Renal cortex interstitium (tissue), 11 donors: ENCODE measurements around the gene C1QTNF4. TPM values are rescaled to one million over a fixed set of nuclear protein-coding genes. Genes with fewer than 3 reads are reported as not detected.
"Not testable (repeated sequence)": the region's sequence is repeated elsewhere in the genome, so short reads cannot be mapped to it uniquely, and the experiment has no call there.

Source experiments
- DNase-seq, 11 donors: peaks; one replicate each; pipeline ENCODE4 v3.0.0-alpha.2; 2013; ENCODE audit warnings: low read depth in 9 of 11, low spot score in 4 of 11; ENCODE audit errors: extremely low read depth in 1 of 11
- polyA plus RNA-seq, 3 donors: library from polyadenylated mRNA; unstranded; fragments of 120-200 nt; gene quantifications; one replicate each; pipeline ENCODE4 v1.2.1, GENCODE V29; 2013; ENCODE audit not compliant: insufficient read length in 3 of 3

C1QTNF4 gene
- polyA plus RNA-seq, 3 donors = 6.1 to 14.2 (median 8.2) TPM

DNA sequence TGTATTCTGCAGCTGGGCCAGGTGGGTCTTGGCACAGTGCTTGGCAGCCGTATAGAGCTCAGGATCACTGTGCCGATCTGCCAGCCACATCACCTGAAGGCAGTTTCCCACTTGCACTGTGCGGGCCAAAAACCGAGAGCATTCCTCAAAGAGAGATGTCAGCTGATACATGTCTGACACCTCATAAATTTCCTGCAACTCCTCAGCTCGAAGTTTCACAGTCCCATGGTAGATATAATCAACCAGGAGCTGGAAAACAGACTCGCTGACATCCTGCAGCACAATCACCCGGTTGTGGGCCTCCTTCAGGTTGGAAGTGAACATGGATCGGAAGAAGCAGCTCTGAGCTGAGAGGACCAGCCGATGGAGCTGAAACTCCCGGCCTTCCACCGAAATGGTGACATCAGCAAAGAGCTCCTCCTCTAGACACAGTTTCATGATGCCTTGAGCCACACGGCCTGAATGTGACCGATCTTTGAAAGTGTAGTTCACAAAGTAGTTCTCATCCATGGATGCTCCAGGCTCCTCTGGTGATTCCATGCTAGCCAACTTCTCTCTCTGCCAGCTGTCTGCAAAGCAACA lies 16.7 kb downstream of the C1QTNF4 start:
- DNase-seq = no peak

DNA sequence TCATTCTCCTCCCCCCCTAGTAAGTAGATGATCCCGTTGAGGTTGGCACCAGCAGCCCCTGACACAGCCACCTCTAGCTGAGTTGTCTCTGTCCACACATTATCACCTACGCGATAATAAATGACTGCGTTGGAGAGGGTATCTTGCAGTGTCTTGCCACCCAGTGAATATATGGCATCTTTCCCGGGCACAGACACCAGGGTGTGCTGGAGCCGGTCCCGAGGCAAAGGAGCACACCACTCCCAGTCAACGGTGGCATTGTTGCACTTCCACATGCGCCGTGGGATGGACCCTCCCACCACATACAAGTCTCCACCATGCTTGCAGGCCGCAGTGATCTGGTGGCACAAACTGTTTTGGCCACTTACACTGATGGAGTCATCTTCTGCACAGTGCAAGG lies 20.9 kb downstream of the C1QTNF4 start:
- DNase-seq = no peak

DNA sequence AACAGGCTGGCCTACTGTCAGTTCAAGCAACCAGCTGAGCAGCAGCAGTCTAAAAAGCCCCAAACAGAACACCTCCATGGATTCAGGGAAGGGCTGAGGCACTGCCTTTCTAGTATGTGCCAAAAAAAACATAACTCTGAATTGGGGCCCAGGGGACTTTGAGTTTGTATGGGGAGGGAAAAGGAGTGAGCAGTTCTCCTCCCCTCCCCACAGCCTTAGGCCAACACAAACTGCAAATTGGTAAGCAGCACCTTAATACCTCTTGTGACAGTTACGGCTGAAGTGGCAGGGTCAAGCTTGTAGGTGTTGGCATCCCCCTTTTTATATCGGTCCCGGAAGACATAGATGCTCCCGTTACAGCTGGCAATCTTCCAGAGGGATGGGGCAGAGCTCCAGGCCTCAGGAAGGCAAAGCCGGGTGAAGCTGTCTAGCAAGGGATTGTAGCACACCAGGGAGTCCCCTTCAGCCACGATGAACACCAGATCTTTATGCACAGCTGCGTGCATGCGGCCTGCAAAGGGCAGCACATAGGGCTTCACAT lies 21.4 kb downstream of the C1QTNF4 start:
- no peak for DNase-seq

DNA sequence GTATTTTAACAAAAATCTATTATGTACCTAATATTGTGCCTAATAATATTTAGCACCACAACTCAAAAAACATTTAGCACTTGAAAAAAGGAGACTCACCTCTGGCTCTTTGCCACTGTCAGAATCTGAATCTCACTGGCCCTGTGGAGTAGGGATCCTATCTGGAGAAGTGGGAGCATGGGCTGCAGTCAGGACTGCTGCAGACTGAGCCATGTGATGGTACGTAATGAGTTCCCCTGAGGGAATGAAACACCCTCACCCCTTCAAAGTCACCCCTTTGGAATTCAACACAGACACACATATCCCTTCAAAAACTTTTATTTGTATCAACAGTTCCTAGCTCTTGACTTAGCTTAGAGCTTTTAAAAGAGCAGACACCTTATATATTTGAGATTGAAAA lies 22.3 kb downstream of the C1QTNF4 start:
- no peak for DNase-seq

DNA sequence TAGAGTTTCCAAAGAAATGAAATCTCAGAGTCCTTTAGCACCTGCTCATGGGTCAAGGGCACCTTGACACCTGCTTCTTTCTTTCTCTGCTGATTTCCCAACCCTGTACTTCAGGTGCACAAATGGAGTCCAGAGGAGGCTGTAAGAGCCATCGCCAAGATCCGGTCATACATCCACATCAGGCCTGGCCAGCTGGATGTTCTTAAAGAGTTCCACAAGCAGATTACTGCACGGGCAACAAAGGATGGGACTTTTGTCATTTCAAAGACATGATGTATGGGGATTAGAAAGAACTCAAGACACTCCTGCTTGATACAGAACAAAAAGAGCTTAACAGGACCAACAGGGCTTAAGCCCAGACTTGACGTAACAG lies 22.9 kb downstream of the C1QTNF4 start:
- no peak for DNase-seq

DNA sequence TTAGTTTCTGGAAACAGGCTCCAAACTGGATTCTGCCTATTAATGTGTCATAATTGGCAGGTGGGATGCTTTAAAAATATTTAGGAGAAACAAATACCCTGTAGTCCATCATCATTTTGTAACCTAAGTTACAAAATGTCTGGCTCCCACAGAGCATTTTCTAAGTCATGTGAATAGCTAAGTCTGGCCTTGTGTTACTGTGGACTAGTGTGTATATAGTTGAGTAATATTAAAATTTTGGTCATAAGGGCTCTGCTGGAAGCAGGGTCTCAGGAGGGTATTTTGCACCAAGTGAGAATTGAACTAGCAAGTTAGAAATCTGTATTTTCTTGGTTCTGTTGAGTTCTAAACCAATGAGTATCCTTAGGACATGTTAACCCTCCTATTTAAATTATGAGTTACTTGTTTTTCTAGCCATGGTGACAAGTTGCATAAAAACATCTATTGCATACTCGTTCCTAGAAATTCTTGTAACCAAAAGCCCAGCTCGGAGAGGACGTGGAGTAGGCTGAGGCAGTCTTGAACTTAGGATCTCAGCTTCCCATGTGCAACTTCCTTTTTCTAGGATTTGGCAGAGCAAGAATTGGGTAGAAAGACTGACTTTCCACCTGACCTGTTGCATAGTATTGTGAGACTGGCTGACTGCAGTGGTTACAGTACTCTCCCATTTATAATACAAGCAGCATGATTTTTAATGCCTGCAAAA lies 23.4 kb downstream of the C1QTNF4 start:
- no peak for DNase-seq

DNA sequence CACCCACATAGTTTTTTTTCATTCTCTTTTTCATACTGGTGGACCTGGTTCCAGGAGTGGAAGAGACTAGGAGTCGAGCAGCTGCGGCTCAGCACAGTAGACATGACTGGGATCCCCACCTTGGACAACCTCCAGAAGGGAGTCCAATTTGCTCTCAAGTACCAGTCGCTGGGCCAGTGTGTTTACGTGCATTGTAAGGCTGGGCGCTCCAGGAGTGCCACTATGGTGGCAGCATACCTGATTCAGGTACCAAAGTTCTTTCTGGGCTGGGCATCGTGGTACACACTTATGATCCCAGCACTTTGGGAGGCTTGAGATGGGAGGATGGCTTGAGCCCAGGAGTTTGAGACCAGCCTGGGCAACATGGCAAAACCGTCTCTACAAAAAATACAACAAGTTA lies 24.6 kb downstream of the C1QTNF4 start:
- DNase-seq = no peak

DNA sequence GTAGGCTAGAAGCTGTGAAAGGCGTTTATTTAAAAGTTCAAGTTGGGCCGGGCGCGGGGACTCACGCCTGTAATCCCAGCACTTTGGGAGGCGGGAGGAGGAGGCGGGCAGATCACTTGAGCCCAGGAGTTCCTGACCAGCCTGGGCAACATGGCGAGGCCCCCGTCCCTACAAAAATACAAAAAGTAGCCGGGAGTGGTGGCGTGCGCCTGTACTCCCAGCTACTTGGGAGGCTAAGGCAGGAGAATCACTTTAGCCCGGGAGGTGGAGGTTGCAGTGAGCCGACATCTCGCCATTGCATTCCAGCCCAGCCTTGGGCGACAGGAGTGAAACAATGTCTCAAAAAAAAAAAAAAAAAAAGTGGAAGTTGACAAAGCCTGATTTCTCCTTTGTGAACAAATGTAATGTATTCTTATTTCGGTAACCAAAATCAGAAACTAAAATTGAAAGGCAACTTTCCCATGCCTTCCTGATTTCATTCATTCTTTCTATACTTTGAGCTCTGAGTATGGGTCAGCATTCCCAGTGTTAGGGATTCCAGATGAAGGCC lies 28.0 kb downstream of the C1QTNF4 start:
- no peak for DNase-seq

DNA sequence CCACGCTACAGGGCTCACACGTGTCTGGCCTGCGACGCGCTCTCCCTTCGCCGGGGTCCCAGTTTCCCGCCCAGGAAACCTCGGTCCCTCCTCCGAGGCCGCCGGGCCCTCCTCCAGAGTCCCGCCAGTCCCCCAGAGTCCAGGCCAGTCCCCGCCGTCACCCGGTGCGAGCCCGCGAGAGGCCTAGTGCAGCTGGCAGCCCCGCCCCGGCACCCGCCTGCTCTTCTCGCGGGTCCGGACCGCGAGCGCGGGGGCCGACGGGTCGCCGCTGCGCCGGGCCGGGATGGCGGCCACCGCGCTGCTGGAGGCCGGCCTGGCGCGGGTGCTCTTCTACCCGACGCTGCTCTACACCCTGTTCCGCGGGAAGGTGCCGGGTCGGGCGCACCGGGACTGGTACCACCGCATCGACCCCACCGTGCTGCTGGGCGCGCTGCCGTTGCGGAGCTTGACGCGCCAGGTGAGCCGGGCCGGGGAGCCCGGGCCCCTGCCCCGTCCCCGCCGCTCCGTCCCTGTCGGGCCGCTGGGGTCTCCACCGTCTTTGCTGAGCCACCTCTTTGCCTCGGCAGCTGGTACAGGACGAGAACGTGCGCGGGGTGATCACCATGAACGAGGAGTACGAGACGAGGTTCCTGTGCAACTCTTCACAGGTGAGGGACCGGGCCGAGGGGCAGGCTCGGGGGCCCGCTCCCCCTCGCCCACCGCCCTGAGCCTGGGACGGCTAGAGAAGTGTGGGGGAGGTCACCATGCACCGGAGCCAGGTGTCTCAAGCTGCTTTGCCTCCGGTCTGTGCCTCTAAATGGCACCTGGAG lies 28.7 kb downstream of the C1QTNF4 start, which contains the start of gene PTPMT1:
TSS of gene PTPMT1 (plus strand) at position 260 of the 809 bp plus-strand sequence. CDS start at position 284, 24 bp downstream.
- DNase-seq = peak in 7 of 11 donors; percentile 59 to 67 (median 62)

DNA sequence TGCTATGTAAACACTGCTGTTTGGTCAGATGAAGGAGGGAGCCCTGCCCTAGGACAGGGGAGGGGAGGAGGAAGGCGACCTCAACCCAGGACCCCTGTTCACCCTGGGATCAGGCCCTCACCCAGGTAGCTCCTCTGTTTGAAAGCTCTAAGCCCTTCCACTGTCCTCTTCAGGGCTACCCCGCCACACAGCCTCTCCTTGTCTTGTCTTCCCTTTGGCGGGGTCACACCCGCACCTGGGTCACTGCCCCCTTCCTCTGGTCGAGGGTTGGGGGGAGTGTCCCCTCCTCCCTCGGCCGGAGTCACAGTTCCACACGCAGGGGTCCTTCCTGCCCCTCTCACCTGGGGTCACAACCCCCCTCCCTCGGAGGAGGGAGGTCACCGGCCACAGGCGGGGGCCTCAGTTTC lies 29.3 kb downstream of the C1QTNF4 start:
- DNase-seq = no peak

DNA sequence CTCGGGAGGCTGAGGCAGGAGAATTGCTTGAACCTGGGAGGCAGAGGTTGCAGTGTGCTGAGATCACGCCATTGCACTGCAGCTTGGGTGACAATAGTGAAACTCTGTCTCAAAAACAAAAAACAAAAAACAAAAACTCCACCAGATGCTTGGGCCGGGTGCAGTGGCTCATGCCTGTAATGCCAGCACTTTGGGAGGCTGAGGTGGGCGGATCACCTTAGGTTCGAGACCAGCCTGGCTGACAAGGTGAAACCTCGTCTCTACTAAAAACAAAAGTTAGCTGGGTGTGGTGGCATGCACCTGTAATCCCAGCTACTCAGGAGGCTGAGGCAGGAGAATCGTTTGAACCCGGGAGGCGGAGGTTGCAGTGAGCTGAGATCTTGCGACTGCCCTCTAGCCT lies 29.8 kb downstream of the C1QTNF4 start:
- not testable (repeated sequence) for DNase-seq

DNA sequence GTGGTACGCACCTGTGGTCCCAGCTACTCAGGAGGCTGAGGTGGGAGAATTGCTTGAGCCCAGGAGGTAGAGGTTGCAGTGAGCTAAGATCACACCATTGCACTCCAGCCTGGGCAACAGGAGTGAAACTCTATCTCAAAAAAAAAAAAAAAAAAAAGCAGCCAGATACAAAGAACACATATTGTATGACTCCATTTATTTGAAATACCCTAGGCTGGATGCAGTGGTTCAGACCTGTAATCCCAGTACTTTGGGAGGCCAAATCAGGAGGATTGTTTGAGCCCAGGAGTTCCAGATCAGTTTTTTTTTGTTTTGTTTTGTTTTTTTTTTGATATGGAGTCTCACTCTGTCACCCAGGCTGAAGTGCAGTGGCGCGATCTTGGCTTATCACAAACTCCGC lies 31.8 kb downstream of the C1QTNF4 start:
- not testable (repeated sequence) for DNase-seq

DNA sequence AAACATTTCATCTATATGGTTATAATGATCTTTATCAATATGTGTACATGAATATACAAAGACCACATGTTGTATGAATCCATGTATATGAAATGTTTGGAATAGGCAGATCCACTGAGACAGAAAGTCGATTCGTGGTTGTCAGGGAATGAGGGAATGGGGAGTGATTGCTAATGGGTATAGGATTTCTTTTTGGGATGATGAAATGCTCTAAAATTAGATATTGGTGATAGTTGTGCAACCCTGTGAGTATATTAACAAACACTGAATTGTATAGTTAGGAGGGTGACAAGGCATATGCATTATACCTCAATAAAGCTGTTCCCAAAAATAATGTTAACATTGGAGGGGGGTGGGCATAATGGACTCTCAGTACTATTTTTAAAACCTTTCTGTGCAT lies 33.8 kb downstream of the C1QTNF4 start:
- no peak for DNase-seq

DNA sequence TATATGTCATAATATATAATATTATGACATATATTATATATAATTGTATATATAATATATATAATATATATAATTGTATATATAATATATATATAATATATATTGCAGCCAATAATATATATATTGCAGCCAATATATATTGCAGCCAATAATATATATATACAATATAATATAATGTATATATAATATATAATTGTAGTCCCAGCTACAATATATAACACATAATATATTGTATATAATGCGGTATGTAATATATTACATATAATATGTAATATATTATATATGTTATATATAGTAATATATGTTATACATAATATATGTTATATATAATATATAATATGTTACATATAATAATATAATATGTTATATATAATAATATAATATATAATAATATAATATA lies 35.5 kb downstream of the C1QTNF4 start:
- no peak for DNase-seq

DNA sequence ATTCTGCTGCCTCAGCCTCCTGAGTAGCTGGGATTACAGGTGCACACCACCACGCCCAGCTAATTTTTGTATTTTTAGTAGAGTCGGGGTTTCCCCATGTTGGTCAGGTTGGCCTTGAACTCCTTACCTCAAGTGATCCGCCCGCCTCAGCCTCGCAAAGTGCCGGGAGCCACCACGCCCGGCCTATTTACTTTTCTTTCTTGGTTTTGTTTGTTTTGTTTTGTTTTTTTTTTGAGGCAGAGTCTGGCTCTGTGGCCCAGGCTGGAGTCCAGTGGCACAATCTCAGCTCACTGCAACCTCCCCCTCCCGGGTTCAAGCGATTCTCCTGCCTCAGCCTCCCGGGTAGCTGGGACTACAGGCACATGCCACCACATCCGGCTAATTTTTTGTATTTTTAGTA lies 37.2 kb downstream of the C1QTNF4 start:
- not testable (repeated sequence) for DNase-seq

DNA sequence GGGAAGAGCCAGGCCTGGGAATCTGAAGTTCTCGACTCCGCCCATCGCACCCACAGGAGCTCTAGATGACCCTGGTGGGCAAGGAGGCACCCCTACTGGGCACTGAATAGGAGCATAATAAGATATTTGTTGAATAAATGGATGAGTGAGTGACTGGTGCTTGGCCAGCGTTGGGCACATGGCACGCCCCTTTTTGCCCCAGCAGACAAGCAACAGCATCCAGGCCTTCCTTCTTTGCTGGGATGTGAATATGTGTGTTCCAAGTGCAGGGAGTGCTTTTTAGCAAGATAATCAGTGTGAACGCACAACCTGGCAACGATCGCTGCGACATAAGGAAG lies 40.8 kb downstream of the C1QTNF4 start:
- peak in 1 of 11 donors; percentile 64 for DNase-seq

DNA sequence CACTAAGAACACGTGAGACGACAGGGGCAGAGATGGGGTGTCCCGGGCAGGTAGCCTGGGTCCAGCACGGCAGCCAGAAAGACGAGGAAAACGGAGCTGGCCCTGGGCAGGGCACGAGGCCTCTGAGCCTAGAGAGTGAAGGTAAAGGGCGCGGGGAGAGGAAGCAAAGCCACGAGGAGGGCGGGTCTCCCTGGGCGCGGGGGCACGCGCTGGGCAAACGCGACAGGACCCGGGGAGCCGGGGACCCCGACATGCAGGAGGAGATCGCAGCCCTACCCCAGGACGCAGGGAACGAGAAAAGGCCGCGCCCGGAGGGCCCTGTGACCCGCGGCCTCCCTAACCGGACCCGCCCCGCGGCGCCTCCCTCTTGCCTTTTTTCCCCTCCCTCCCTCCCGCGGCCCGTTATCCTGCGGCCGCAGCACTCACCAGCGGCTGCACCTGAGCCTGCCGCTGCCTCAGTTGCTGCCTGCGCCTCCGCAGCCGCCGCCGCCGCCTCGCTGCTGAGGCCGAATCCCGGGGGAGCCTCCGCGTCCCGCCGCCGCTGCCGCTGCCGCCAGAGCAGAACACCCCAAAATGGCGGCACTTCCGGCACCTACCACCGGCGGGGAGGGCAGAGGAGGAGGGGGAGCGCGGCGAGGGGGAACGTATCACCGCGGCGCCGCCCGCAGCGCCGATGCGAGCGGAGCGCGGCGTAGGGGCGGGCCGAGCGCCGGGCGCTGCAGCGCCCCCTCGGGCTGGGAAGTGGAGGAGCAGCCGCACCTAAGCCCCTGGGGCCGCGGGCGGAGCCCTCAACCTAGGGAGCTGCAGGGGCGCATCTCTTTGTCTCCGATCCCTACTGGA lies 41.4 kb downstream of the C1QTNF4 start, which contains the start of gene CELF1:
TSS of gene CELF1 (minus strand) at position 567 of the 840 bp plus-strand sequence. CDS start 53,609 bp downstream, outside the sequence.
- DNase-seq = peak; percentile 63 to 91 (median 87)

DNA sequence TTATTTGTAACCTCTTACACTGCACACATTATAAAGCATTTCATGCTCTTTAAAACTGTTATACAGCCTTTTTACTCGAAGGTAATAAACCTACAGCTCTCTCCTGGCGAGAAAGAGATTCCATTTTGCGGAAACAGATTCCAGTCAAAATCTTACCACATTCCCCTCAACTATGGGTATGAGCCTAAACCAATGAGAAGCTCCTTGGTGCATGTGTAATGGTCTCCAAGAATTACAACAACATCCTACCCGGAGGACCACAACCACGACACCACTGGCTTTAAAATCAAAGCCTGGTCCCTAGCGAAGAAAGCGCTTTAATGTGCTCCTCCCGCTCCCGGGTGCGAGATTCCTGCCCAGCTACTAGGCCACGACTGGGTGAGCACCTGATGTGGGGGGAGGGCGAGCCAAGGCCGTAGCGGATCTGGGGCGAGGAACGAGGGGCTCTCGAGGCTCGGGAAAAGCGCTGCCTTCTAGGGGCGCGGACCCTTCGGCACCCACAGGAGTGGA lies 42.1 kb downstream of the C1QTNF4 start:
- peak in 5 of 11 donors; percentile 22 to 38 (median 34) for DNase-seq
